ENCODE measurements around the gene WDR33.

WDR33 gene

GRCh38 chr2:127670055-127670956, 140.7 kb downstream of the WDR33 start:
- H3K9me3 ChIP-seq (ENCODE audit: low read length), result no peaks in the 10 kb centered on the region

GRCh38 chr2:127669056-127669455, 141.9 kb downstream of the WDR33 start:
- Histone ChIP-seq H3K79me2 (ENCODE audit: insufficient read depth, low read length) (no peaks in the 10 kb centered on the region), H3K4me1 (ENCODE audit: insufficient read depth, low read length, severe bottlenecking) (no peaks in the 10 kb centered on the region), H3K36me3 (ENCODE audit: insufficient read depth, low read length) (no peaks in the 10 kb centered on the region), H3K27ac (ENCODE audit: low read depth, low read length, poor library complexity, severe bottlenecking) (no peak overlapping the region), H3K9ac (ENCODE audit: low read length) (no peak overlapping the region), H3K9me3 (ENCODE audit: low read length) (no peaks in the 10 kb centered on the region), H3K4me2 (ENCODE audit: low read length) (no peak overlapping the region), H2AFZ (ENCODE audit: low read length) (no peak overlapping the region), H4K20me1 (ENCODE audit: insufficient read depth, low read length) (no peaks in the 10 kb centered on the region), H3K4me3 (ENCODE audit: low read depth, low read length, poor library complexity, severe bottlenecking) (no peak overlapping the region), H3F3A (ENCODE audit: insufficient read depth, low read length) (no peaks in the 10 kb centered on the region), H3K27me3 (ENCODE audit: insufficient read depth, low read length) (peaks cover 9% of the 10 kb centered on the region; the same call in 1 of the 2 replicates), H3K9me2 (ENCODE audit: low read depth, low read length) (no peaks in the 10 kb centered on the region)
- TF ChIP-seq EZH2 (IDR thresholded peaks at IDR 0.05; ENCODE audit: borderline replicate concordance, low read length) (no peak), CTCF (IDR thresholded peaks at IDR 0.05; ENCODE audit: low read length) (no peak)

More at GRCh38 chr2:127670055-127670956, 140.7 kb downstream of the WDR33 start:
- no peaks in the 10 kb centered on the region for H3K9me2 ChIP-seq (ENCODE audit: low read depth, low read length)
- H3K4me1 ChIP-seq (ENCODE audit: insufficient read depth, low read length, severe bottlenecking), result no peaks in the 10 kb centered on the region
- no peak overlapping the region for H3K27ac ChIP-seq (ENCODE audit: low read depth, low read length, poor library complexity, severe bottlenecking)
- H3K79me2 ChIP-seq (ENCODE audit: insufficient read depth, low read length), result no peaks in the 10 kb centered on the region
- H3K36me3 ChIP-seq (ENCODE audit: insufficient read depth, low read length), result no peaks in the 10 kb centered on the region
- no peak overlapping the region for H3K4me2 ChIP-seq (ENCODE audit: low read length)
- H3K27me3 ChIP-seq (ENCODE audit: insufficient read depth, low read length), result peaks cover 9% of the 10 kb centered on the region; the same call in 1 of the 2 replicates
- H2AFZ ChIP-seq (ENCODE audit: low read length), result no peak overlapping the region
- H3K4me3 ChIP-seq (ENCODE audit: low read depth, low read length, poor library complexity, severe bottlenecking), result no peak overlapping the region
- no peaks in the 10 kb centered on the region for H3F3A ChIP-seq (ENCODE audit: insufficient read depth, low read length)
- TF ChIP-seq EZH2 (IDR thresholded peaks at IDR 0.05; ENCODE audit: borderline replicate concordance, low read length) (no peak), CTCF (IDR thresholded peaks at IDR 0.05; ENCODE audit: low read length) (no peak)
- no peak overlapping the region for H3K9ac ChIP-seq (ENCODE audit: low read length)
- H4K20me1 ChIP-seq (ENCODE audit: insufficient read depth, low read length), result no peaks in the 10 kb centered on the region

- Histone ChIP-seq H3K79me2 (ENCODE audit: insufficient read depth, low read length) (no peaks in the 10 kb centered on the region), H3K9me2 (ENCODE audit: low read depth, low read length) (no peaks in the 10 kb centered on the region), H3K27me3 (ENCODE audit: insufficient read depth, low read length) (peaks cover 5% of the 10 kb centered on the region; the same call in 1 of the 2 replicates), H3K4me2 (ENCODE audit: low read length) (no peak overlapping the region), H4K20me1 (ENCODE audit: insufficient read depth, low read length) (no peaks in the 10 kb centered on the region), H3K9me3 (ENCODE audit: low read length) (no peaks in the 10 kb centered on the region), H3K4me1 (ENCODE audit: insufficient read depth, low read length, severe bottlenecking) (no peaks in the 10 kb centered on the region), H3F3A (ENCODE audit: insufficient read depth, low read length) (no peaks in the 10 kb centered on the region), H3K9ac (ENCODE audit: low read length) (no peak overlapping the region), H2AFZ (ENCODE audit: low read length) (no peak overlapping the region), H3K4me3 (ENCODE audit: low read depth, low read length, poor library complexity, severe bottlenecking) (no peak overlapping the region), H3K27ac (ENCODE audit: low read depth, low read length, poor library complexity, severe bottlenecking) (no peak overlapping the region), H3K36me3 (ENCODE audit: insufficient read depth, low read length) (no peaks in the 10 kb centered on the region)
- no peak for TF ChIP-seq CTCF (IDR thresholded peaks at IDR 0.05; ENCODE audit: low read length)
- no peak for TF ChIP-seq EZH2 (IDR thresholded peaks at IDR 0.05; ENCODE audit: borderline replicate concordance, low read length)
Observed at GRCh38 chr2:127665267-127665893, 145.6 kb downstream of the WDR33 start.

All from OCI-LY1 (cell line).